GM19099 (cell line): Measurements from ENCODE around the gene EREG.

ENCODE experiments used
- POLR2A ChIP-seq: IDR thresholded peaks from 3 replicates; pipeline ENCODE4 v1.6.1; 2011; ENCODE audit warnings: low read depth; ENCODE audit not compliant: insufficient read length; ENCODE audit errors: extremely low read depth

The EREG gene

GRCh38 chr4:74374561-74375327, 9.8 kb downstream of the EREG start:
- TF ChIP-seq POLR2A, result no peak

DNA sequence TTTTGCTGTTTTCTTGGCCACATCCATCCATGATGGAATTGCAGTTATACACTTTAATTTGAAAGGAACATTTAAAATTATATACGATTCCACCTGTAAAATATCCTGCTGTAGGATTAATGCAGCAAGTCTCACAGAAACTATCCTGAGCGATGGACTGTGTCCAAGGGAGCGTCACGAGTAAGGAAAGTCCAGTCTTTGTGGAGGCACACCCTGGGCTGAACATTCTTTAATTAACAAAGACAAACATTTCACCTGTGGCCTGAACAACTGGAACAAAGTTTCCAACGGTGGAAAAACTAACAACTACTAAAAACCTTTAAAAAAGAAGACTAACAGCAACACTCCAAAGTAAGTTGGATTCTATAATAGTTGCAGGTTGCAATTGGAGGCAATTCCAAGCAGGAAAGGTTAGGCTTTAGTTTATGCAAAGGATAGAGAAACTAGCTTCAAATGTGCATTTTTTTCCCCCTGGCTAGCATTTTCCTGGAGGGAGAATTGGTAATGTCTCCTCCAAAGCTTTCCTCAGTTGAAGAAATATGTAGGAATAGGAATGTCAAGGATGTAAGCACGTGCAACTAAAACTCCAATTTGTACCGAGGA, 11.0 kb downstream of the EREG start:
- TF ChIP-seq POLR2A, result no peak

DNA sequence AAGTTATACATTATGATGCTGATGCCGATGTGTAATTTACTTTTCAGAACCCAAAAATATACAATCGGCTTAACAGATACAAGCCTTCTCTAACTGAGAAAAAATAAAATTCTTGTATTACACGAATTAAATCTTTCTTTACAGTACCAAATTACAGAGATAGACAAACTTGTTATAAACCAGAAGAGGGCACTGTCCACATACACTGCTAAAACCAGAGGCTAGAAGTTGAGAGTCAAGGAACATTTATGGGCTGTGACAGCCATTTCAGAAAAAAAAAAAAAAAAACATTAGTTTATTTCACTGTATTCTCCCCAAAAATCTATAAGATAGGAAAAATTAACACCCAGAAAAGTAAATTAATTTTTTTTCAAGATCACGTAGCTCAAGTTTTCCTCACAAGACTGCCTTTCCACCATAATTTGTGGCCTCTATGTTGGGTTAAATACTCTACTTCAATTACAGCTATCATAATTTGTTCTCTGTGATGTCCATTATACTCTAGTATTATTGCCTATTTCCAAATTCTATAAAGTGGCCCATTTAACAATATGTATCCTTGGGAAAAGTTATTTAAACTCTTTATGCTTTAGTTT, 12.0 kb downstream of the EREG start:
- TF ChIP-seq POLR2A, result no peak

- TF ChIP-seq POLR2A, result no peak
Observed at GRCh38 chr4:74377714-74378113, 12.8 kb downstream of the EREG start.

GRCh38 chr4:74378573-74378972, 13.6 kb downstream of the EREG start:
- TF ChIP-seq POLR2A, result no peak

GRCh38 chr4:74379912-74380311, 15.0 kb downstream of the EREG start:
- no peak for TF ChIP-seq POLR2A

DNA sequence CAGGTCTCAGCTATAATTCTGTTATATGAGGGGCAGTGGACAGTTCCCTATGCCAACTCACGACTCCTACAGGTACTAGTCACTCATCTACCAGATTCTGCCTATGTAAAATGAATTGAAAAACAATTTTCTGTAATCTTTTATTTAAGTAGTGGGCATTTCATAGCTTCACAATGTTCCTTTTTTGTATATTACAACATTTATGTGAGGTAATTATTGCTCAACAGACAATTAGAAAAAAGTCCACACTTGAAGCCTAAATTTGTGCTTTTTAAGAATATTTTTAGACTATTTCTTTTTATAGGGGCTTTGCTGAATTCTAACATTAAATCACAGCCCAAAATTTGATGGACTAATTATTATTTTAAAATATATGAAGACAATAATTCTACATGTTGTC, 20.4 kb downstream of the EREG start:
- TF ChIP-seq POLR2A, result no peak

- no peak for TF ChIP-seq POLR2A
Observed at GRCh38 chr4:74386159-74386558, 21.2 kb downstream of the EREG start.

- TF ChIP-seq POLR2A, result no peak
Observed at GRCh38 chr4:74387790-74388189, 22.8 kb downstream of the EREG start.

- TF ChIP-seq POLR2A, result no peak
Observed at GRCh38 chr4:74389494-74389893, 24.5 kb downstream of the EREG start.

DNA sequence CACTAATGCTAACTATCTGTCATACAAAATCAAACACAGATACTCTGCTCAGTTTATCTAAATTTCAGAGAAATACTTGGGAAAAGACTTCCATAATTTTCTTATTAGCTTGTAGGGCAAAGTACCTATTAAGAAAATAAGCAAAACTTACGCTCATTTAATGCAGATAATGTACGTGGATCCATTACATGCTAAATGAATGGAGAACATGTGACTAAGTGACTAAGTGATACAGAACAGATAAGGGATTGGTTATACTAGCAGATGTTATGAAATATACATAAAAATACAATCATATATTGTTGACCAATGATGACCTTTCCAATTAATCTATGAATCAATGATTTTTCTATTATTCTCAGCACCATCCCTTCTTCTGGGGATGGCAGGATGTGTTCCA, 25.7 kb downstream of the EREG start:
- no peak for TF ChIP-seq POLR2A

DNA sequence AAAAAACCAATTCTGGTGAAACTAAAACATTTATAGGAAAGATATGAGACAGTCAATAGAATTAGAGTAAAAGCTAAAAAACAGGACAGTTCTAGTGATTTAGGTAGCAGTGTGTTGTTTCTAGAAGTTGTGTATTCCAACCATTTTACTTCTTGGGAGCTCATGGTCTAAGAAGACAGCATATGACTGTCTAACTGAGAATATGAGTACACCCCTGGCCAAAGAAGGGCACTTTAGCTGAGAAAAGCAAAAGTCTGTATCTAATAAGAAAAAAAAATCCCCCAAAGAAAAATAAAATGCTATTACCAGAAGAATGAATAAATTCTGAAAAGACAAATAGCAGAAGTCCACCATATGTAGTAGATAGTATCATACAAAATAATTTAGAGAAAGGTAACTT, 26.4 kb downstream of the EREG start:
- TF ChIP-seq POLR2A, result no peak

DNA sequence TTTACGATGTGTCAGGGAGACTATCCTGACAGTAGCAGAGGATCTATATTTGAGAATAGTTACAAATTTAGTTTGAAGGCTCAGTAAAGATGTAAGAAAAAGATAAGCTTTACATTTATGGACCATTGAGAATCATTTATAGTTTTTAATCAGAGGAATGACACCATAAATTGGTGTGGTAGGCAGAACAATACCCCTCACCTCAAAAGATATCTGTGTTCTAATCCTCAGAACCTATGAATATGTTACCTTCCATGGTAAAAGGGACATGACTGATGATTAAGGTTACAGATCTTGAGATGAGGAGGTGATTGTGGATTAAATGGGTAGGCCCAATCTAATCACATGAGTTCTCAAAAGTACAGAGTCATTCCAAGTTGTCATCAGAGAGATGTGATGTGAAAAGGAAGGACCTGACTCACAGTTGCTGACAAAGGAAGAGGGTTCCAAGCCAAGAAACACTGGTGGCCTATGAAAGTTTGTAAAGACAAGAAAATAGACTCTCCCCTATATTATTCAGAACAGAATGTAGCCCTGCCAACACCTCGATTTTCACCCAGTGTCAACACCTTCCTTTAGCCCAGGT, 27.0 kb downstream of the EREG start:
- TF ChIP-seq POLR2A, result no peak

DNA sequence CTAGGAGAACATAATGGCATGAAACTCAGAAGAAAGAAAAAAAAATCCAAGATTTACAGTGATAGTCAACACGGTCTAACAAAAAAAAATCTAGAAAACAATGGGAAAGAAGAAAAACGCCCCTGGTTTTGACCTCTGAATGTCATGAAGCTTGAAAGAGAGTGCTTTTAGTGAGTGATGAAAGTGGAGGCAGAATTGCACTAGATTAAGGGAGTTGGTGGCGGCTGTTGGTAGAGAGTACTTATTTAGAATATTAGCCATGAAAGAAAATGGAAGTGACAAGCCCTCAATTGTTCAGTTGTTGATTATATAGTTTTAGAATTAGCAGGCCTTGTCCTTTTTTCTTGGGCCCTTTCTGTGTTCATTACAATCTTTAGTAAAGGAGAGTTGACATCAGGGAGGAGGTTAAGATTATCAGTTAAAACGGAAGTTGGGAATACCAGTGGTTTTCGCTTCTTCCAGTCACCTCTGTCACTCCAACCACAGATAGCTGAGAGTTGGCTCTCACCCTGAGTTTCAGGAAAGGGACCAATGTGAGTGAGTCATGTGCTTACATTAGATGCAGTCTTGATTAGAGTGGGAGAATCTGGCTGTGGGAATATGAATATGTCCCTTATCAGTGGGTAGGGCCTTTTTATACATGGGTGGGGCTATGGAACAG, 29.7 kb downstream of the EREG start:
- no peak for TF ChIP-seq POLR2A

GRCh38 chr4:74395633-74396032, 30.7 kb downstream of the EREG start:
- no peak for TF ChIP-seq POLR2A
